Subcutaneous adipose tissue (tissue), 4 donors: Measurements from ENCODE around the gene EIF2B5. TPM values are rescaled to one million over a fixed set of nuclear protein-coding genes. Genes with fewer than 3 reads are reported as not detected.

Experiments
- small RNA-seq: library from RNA; depleted of rRNA; stranded (forward); fragments of <200 nt; gene quantifications from one replicate; pipeline ENCODE3, GENCODE V24; 2016
- total RNA-seq, 4 donors: library from RNA; depleted of rRNA; stranded (reverse); fragments of >200 nt; gene quantifications; one replicate each; pipeline ENCODE4 v1.1.0, GENCODE V29; 2016
- TF ChIP-seq, protein P1 (sequence below): fragments of 450-650 bp; IDR thresholded peaks from one replicate; pipeline ENCODE4 v1.5.1; 2016; ENCODE audit warnings: low read depth, mild to moderate bottlenecking, control low read depth, antibody characterized with exemption, moderate library complexity

Gene EIF2B5
- total RNA-seq, 4 donors from 2014 or later = 29.8 to 31.9 (median 31.2) TPM

DNA sequence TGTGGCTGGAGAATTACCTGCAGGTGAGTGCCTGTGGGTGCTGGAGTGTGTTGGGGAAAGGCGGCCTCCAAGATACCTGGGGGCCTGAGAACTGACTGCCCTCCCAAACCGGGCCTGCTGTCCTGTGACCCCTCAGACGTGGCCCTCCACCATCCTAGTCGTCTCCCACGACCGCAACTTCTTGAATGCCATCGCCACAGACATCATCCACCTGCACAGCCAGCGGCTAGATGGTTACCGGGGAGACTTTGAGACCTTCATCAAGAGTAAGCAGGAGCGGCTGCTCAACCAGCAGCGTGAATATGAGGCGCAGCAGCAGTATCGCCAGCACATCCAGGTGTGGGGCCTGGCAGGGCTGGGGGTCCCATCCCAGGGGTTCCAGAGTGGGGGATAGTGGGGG, 54.3 kb downstream of the EIF2B5 start:
- TF ChIP-seq, protein P1, sequence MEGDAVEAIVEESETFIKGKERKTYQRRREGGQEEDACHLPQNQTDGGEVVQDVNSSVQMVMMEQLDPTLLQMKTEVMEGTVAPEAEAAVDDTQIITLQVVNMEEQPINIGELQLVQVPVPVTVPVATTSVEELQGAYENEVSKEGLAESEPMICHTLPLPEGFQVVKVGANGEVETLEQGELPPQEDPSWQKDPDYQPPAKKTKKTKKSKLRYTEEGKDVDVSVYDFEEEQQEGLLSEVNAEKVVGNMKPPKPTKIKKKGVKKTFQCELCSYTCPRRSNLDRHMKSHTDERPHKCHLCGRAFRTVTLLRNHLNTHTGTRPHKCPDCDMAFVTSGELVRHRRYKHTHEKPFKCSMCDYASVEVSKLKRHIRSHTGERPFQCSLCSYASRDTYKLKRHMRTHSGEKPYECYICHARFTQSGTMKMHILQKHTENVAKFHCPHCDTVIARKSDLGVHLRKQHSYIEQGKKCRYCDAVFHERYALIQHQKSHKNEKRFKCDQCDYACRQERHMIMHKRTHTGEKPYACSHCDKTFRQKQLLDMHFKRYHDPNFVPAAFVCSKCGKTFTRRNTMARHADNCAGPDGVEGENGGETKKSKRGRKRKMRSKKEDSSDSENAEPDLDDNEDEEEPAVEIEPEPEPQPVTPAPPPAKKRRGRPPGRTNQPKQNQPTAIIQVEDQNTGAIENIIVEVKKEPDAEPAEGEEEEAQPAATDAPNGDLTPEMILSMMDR = no peak

DNA sequence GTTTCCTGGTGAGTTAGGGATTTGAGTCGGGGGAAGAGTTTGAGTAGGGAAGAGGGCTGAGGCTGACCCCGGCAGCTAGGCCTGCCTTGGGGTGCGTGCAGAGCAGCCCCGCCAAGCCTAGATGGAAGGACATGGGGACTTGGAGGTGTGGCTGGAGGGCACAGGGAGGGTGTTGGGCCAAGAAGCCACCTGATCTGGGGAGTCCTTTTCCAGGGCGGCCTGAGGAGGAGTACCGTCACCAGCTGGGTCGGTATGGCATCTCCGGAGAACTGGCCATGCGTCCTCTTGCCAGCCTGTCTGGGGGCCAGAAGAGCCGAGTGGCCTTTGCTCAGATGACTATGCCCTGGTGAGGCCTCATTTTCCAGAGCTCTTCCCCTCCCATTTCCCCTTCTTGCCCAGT, 57.7 kb downstream of the EIF2B5 start:
- TF ChIP-seq, protein P1 = no peak

DNA sequence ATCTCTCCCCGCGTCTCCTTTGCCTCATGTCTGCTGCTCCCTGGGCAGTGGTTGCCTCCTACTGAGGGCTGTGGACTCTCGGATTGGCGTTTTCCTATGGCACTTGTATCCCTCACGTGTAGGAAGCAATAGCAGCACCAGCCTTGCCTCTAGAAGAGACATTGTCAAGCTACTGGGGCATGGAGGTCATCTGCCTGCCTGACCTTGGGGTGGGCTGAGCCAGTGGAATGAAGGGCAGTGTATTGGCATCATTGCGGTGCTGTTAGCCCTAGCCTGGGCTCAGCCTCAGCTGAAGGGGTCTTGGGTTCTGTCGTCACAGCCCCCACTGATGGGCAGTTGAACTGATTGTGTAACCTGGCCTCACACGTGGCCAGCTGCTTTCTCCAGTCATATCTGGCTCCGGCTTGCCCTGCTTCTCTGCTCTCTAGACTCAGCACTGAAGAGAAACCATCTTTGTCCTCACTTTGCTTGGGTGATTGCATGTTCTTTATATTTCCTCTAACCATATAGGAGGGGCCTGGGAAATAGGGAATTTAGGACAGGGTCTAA, 58.9 kb downstream of the EIF2B5 start:
- TF ChIP-seq, protein P1 = no peak

Small RNAs within 50 kb of the gene (small RNA-seq; reads per million reads assigned to genes)
- gene RF00019 = 0.49 reads per million

Other genes with a start within 250 kb of the EIF2B5 start
- gene ABCC5, start 117.5 kb upstream of the EIF2B5 start, total RNA-seq = 10 to 100 TPM; 17.9 to 61.9 (median 28.1) TPM
- not detected for gene HTR3D, start 103.6 kb upstream of the EIF2B5 start, total RNA-seq
- gene HTR3C, start 82.3 kb upstream of the EIF2B5 start, total RNA-seq = not detected
- gene HTR3E, start 38.3 kb upstream of the EIF2B5 start, total RNA-seq = not detected
- gene DVL3, start 20.0 kb downstream of the EIF2B5 start, total RNA-seq = 10 to 100 TPM; 18.9 to 57.3 (median 32.6) TPM
- gene AP2M1, start 39.5 kb downstream of the EIF2B5 start, total RNA-seq = 100 to 1,000 TPM; 178 to 227 (median 198) TPM
- 10 to 100 TPM; 40.8 to 72.5 (median 54.0) TPM for gene ABCF3, start 50.8 kb downstream of the EIF2B5 start, total RNA-seq
- not detected for gene VWA5B2, start 94.2 kb downstream of the EIF2B5 start, total RNA-seq
- gene ALG3, start 113.6 kb downstream of the EIF2B5 start, total RNA-seq = 10 to 100 TPM; 23.3 to 53.7 (median 47.9) TPM
- gene EEF1AKMT4, start 114.3 kb downstream of the EIF2B5 start, total RNA-seq = 1 to 10 TPM; 3.4 to 5.5 (median 4.3) TPM
- not detected for gene CAMK2N2, start 126.2 kb downstream of the EIF2B5 start, total RNA-seq
- gene ECE2, start 140.7 kb downstream of the EIF2B5 start, total RNA-seq = not detected
- 100 to 1,000 TPM; 166 to 257 (median 231) TPM for gene PSMD2, start 163.9 kb downstream of the EIF2B5 start, total RNA-seq
- gene EIF4G1, start 179.2 kb downstream of the EIF2B5 start, total RNA-seq = 100 to 1,000 TPM; 158 to 318 (median 213) TPM
- gene FAM131A, start 202.2 kb downstream of the EIF2B5 start, total RNA-seq = 10 to 100 TPM in 3 of 4 donors, 1 to 10 TPM in 1; 9.8 to 17.1 (median 13.8) TPM
- gene CLCN2, start 226.2 kb downstream of the EIF2B5 start, total RNA-seq = 1 to 10 TPM; 1.3 to 5.8 (median 1.9) TPM
- 10 to 100 TPM; 47.9 to 69.9 (median 56.7) TPM for gene POLR2H, start 226.4 kb downstream of the EIF2B5 start, total RNA-seq
- under 1 TPM in 3 of 4 donors, not detected in 1; 0.44 to 0.68 (median 0.57) TPM for gene THPO, start 242.8 kb downstream of the EIF2B5 start, total RNA-seq
- 10 to 100 TPM in 3 of 4 donors, 1 to 10 TPM in 1; 8.0 to 11.7 (median 11.0) TPM for gene CHRD, start 244.7 kb downstream of the EIF2B5 start, total RNA-seq